Mesenteric fat pad (tissue), 1 donor: ENCODE results near the gene SMIM41. TPM values are rescaled to one million over a fixed set of nuclear protein-coding genes. Genes with fewer than 3 reads are reported as not detected.
A peak's percentile ranks its signal among the peaks of the same experiment; 100 is the strongest.

Experiments
- DNase-seq: peaks from one replicate; pipeline ENCODE4 v3.0.0-alpha.2; 2020; ENCODE audit warnings: low spot score
- total RNA-seq: library from RNA; stranded (reverse); fragmentation: NEBNext Ultra II Directional; extraction: Animal tissue kit (Norgen Biotek cat#: 25700); gene quantifications from one replicate; pipeline ENCODE4 v1.2.1, GENCODE V29; 2021
- donor health status: DM: yes; HTN: yes; CAD: no.

SMIM41 gene
- total RNA-seq, 1 donor from 2014 or later, result 0.45 TPM

DNA sequence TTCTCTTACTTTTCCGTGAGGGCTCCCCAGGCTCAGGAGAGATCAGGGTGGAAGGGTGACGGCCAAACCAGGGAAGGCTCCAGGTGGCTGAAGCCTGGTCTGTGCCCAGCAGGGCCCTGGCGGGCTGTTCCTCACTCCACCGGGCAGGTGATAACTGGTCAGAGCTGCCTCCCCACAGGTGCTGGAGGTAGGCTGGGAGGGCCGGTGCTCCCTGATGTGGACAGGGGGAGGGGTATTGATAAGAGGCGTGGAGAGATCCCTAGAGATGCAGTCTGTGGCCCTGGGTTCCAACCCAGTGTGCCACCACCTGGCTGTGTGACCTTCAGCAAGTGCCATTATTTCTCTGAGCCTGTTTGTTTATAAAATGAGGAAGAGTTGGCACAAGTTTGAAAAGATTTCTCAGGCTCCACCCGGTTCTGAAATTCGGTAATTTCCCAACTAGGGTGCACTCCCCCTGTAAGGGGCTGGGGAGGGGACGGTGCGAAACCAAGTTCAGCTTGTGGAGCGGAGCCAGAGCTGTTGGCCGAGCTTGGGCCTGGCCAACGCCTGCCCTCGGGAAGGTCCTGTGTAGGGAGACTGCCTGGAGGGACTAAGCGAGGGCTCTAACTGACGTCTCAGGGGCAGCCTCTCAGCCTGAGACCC lies 29.3 kb upstream of the SMIM41 start:
- DNase-seq, result no peak

DNA sequence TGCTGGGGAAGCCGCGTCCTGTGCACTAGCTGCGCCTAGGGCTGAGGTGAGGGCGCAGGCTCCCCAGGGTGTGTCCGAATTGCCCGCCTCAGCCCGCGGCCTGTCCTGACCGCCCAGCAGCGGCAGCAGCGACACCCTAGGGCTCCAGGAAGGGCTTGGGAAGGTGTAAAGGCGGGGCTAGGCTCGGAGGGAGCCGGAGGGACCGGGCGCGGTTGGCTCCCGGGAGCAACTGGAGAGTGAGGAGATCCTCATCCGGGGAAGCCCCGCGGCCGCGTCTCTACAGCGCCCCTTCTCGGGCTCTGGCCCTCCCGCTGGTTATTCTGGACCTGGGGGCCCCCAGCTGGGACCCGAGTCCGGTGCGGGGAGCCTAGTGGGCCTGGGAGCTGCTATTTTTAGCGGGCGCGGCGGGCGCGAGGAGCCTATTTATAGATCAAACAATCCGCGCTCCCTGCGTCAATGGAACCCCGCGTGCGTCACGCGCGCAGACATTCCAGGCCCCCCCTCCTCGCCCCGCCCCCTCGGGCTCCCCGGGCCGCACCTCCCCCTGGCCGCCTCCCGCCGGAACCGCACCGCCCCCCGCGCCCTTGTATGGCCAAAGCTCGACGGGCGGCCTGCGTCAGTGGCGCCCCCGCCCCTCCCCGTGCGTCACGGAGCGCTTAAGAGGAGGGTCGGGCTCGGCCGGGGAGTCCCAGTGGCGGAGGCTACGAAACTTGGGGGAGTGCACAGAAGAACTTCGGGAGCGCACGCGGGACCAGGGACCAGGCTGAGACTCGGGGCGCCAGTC lies 28.6 kb upstream of the SMIM41 start, which contains the start of gene NR4A1:
NR4A1 (plus strand) TSS at position 685 of the 784 bp plus-strand sequence. CDS start 2,887 bp downstream, outside the sequence.
- DNase-seq, result peak; percentile 99

DNA sequence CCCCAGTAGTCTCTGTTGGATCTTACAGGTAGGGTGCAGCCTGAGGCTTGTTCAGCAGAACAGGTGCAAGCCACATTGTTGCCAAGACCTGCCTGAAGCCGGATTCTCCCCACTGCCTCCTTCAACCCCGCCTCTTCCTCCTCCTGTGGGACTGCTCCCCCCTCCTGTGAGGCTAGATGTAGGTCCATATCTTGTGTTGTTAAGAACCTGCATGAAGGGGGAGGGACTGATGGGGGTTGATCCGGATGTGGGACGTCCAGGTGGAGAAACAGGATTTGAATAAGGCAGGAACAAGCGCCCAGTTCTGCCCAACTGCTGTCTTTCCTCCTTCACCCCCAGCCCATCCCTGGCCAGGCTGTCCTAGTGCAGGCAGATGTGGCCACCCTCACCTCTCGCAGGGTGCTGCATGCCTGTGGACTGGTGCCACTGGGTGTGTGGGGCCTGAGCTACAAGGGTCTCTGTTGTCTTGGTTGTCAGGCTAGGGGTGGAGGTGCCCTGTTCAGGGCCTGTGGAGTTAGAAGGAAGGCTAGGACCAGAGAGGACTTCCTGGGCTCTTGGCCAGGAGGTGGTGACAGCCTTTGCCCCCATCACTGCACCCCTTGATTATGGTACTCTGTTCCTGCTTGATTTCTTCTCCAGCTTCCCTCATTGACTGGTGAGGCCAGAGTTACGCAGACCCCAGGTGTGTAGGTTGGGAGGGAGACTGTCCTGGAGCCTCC lies 26.9 kb upstream of the SMIM41 start:
- no peak for DNase-seq

DNA sequence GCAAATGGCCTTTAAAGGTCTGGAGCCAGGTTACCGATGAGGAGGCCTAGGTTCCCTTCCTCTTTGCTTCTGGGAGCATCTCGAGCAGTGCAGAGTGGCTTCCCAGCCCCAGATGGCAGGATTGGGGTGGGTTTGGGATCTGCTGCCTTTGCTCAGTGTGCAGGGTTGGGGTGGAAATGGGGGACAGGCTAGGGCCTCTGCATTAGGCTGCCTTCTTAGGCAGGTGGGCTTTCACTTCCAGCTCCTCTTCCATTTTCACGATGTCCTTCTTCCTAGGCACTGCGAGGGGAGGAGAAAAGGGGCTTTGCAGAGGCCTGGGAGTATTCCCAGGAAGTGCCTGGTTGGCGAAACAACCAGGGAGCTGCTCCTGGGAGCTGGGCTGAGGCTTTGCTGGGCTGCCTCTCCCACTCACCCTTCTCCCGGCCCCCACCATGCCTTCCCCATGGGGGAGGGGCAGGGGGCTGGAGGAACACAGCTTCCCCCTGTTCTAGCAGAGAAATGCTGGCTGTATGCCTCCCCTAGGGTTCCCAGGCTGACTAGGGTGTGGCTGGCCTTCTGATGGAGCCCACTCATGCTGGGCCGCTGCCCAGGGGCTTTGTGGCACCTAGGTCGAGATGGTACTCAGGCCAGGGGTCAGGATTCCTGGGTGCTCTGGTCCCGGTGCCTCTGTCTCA lies 25.8 kb upstream of the SMIM41 start:
- DNase-seq, result no peak

DNA sequence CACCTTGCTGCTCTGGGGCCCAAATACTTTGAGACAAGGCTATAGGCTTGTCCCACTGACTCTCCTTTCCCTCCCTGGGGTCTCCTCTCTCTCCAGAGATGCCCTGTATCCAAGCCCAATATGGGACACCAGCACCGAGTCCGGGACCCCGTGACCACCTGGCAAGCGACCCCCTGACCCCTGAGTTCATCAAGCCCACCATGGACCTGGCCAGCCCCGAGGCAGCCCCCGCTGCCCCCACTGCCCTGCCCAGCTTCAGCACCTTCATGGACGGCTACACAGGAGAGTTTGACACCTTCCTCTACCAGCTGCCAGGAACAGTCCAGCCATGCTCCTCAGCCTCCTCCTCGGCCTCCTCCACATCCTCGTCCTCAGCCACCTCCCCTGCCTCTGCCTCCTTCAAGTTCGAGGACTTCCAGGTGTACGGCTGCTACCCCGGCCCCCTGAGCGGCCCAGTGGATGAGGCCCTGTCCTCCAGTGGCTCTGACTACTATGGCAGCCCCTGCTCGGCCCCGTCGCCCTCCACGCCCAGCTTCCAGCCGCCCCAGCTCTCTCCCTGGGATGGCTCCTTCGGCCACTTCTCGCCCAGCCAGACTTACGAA lies 25.2 kb upstream of the SMIM41 start:
- DNase-seq, result no peak

DNA sequence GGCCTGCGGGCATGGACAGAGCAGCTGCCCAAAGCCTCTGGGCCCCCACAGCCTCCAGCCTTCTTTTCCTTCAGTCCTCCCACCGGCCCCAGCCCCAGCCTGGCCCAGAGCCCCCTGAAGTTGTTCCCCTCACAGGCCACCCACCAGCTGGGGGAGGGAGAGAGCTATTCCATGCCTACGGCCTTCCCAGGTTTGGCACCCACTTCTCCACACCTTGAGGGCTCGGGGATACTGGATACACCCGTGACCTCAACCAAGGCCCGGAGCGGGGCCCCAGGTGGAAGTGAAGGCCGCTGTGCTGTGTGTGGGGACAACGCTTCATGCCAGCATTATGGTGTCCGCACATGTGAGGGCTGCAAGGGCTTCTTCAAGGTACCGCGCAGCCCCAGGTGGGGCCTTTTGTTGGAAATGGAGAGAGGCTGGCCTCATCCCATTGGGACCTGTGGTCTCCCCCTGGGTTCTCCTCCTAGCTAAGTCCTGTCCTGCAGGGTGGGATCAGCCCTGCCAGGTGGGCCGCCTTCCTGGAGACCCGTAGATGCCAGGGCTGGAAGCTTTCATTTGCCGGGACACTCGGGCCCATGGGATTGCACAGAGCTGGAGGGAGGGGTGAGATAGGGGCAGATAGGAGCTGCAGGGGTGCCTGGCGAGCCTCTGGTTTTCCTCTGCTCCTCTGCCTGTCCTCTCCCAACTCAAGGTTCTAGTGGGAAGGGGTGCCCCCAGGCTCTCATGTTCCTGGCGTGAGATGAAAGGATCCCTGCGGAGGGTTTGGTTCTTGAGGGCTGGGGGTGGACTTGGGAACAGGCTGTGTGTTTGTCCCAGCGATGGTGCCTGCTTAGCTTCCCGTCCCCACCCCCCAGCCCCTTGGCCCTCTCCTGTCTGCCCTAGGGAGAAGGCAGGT lies 24.4 kb upstream of the SMIM41 start:
- no peak for DNase-seq

DNA sequence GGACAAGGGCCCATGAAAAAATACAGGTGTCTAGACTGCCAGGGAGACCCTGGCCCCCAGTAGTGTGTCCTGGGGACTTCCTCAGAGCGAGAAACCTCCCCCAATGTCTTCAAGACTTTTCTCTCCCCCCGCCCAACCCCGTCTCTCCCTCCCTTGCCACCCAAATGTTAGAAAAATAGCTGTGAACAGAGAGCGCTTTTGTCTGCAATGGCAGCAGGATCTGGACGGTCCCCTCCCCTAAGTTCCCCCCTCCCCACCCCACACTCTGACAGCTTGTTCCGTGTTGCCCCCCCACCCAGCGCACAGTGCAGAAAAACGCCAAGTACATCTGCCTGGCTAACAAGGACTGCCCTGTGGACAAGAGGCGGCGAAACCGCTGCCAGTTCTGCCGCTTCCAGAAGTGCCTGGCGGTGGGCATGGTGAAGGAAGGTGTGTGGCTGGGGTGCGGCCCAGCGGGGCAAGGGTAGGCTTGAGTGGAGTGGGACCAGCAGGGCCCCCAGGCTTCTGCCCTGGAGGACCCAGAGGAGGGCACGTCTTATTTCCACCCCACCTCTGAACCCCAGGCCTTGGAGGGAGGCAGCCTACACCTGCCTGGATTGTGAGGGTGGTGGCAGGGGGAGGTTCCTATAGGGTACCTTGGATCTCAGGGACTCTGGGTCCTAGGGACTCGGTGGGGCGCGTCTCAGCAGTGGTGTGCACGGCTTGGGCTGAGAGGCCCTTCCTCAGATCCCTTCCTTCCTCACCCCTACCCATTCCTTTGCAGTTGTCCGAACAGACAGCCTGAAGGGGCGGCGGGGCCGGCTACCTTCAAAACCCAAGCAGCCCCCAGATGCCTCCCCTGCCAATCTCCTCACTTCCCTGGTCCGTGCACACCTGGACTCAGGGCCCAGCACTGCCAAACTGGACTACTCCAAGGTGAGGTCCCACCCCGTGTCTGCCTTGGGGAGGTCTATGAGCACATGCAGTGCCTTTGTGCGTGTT lies 23.5 kb upstream of the SMIM41 start:
- DNase-seq, result no peak

DNA sequence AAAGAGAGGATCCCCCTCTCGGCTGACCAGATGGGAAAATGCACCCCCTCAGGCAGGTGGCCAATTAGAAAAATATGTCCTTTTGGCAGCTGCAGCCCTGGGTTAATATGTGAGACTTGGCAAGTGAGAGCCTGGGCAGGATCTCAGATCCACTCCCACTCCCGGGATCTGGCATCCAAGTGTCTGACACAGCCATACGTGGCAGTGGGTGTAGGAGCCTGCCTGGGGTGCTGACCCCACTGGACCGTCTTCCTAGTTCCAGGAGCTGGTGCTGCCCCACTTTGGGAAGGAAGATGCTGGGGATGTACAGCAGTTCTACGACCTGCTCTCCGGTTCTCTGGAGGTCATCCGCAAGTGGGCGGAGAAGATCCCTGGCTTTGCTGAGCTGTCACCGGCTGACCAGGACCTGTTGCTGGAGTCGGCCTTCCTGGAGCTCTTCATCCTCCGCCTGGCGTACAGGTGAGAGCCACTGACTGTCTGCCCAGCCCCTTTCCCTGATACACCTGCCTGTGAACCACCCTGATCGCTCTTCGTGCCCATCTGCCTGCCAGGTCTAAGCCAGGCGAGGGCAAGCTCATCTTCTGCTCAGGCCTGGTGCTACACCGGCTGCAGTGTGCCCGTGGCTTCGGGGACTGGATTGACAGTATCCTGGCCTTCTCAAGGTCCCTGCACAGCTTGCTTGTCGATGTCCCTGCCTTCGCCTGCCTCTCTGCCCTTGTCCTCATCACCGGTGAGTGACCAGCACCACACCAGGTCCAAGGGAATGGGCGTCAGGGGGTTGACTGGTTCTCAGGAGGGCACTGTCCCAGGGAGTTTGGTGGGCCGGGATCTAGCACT lies 22.5 kb upstream of the SMIM41 start:
- no peak for DNase-seq

DNA sequence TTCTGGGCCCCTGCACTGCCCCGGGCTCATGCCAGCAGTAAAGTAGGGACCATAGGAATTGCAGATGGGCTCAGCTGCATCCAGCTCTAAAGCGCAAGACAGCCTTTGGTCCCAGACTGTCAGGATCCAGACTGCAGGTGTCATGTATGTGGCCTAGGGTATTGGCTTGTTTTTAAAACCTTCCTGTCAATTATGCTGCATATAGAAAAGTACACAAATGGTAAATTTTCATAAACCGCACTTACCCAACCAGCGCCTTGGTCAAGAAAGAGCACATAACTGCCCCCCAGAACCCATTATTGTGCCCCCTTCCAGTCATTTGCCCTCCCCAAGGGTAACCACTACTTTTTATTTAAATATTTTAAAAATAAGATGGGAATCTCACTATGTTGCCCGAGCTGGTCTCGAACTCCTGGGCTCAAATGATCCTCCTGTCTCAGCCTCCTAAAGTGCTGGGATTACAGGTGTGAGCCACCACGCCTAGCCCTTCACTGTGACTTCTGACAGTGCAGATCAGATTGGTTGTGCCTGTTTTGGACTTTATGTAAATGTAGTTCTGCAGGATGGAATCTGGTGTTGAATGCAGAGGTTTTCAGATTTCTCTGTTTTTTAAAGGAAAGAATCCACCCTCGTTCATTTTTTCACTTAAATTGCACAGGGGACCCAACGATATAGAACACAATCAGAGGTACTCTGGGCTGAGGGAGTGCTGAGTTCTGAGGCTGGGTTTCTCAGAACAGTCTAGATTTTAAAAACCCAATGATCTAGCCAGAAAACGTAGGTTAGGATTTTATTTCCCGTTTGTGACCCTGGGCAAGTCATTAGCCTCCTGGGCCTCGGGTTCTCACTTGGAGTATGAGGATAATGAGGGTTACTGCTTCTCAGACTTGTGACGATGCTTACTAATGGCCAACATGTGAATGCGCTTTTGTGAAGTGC lies 21.6 kb upstream of the SMIM41 start:
- no peak for DNase-seq

DNA sequence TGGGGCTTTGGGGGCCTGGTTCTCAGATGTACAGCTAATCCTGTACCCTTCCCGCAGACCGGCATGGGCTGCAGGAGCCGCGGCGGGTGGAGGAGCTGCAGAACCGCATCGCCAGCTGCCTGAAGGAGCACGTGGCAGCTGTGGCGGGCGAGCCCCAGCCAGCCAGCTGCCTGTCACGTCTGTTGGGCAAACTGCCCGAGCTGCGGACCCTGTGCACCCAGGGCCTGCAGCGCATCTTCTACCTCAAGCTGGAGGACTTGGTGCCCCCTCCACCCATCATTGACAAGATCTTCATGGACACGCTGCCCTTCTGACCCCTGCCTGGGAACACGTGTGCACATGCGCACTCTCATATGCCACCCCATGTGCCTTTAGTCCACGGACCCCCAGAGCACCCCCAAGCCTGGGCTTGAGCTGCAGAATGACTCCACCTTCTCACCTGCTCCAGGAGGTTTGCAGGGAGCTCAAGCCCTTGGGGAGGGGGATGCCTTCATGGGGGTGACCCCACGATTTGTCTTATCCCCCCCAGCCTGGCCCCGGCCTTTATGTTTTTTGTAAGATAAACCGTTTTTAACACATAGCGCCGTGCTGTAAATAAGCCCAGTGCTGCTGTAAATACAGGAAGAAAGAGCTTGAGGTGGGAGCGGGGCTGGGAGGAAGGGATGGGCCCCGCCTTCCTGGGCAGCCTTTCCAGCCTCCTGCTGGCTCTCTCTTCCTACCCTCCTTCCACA lies 20.7 kb upstream of the SMIM41 start:
- no peak for DNase-seq

DNA sequence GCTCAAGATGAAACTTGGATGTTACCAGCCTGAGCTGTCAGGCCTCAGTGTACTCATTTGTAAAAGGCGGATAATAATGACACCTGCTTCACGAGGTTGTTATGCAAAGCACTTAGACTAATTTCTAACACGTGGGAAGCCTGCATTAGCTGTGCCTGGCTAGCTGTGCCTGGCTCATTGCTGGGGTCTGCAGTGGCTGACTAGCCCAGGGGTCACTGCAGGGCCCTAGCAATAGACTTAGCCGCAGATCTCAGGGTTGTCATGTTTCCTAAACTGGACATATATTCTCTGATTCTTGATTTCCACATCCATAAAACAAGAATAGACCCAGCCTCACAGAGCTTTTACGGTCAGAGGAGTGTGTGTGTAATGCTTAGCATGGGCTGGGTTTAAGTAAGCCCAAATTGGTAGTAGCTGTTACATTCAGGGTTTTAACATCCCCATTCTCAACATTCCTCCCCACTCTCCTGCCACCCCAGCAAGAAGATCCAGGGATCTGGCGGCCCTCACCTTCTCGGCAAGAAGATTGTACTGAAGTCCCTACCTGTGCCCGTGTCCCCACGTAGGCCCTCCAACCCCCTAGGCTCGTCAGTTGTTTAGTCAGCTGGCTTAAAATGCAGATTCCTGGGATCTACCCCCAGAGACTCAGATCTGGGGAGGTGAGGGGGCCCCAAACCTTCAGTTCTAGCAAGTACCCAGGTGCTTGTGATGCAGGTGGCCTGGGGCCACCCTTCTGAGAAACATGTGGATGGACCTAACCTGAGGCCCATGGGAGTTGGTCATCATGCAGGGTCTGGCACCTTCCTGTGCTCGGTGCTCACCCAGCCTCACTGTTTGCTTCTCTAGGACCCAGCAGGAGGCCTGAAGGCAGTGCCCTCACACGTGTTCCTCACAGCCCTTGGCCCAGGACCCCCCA lies 19.7 kb upstream of the SMIM41 start:
- DNase-seq, result no peak

DNA sequence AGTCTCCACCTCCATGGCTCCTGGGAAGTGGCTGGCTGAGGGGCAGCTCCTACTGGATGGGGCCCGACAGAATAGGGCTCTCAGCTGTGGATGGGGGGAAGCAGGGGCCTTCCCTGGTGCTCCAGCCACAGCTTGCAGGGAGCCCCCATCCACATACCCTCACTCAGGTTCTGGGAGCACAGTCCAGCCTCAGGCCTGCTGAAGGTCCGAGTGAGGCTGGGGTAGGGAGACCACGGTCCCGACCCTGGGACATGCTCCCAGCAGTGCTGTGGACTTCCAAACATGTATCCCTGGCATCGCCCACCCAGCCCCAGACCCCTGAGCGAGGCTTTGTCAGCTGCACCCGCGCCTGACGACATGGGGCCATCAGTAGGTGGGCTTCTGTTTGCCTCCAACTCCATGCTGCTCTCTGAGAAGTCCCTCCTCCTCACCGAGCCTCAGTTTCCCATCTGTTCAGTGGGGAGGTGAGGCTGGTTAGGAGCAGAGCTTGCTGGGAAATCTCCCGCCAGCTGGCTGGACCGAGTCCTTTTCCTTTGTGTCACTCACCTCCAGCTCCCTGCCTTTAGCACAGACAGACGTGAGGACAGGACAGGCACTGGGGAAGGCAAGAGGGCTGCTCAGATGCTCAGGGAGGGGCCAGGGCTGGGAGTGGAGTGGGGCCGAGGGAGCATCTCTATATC lies 18.9 kb upstream of the SMIM41 start:
- no peak for DNase-seq

DNA sequence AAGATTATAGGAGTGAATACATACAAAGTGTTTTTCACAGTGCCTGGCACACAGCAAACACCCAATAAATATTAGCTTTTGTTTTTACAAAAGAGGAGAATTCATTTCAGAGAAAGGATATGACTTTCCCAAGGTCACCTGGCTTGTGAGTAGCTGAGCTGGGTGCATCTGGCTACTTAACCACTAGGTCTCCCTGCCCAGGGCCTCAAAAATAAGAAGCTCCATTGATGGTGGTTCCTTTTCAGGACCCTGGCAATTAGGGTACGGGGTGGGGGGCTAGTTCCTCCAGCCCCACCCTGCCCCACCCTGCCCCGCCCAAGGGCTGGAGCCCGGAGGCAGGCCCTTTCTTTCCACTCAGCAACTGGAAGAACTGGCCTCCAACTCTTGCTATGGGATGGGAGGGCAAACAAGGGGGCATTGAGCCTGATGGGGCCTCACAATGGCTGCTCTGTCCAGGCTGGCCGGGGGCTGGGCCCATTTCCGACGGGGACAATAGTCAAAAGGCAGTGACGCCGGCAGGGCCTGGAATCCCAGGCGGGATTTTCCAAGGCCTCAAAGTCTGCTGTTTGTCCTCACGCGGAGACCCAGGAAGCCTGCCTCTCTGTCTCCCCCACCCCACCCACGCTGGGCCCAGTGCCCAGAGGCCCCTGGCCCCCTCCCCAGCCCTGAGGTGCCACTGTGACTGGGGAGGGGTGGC lies 17.9 kb upstream of the SMIM41 start:
- DNase-seq, result no peak
